Stomach smooth muscle (tissue), 2 donors: Measurements from ENCODE around the gene SLC22A5.

ENCODE experiments used
- H3K27ac ChIP-seq: one replicate; pipeline ENCODE4 v1.7.0; 2013; ENCODE audit warnings: mild to moderate bottlenecking, low read length, inconsistent platforms
- H3K27me3 ChIP-seq, 2 donors: one replicate each; pipeline ENCODE4 v1.7.0; 2013; ENCODE audit warnings: low read length in 2 of 2; ENCODE audit not compliant: insufficient read depth in 2 of 2, control insufficient read depth in 1 of 2
- H3K36me3 ChIP-seq, 2 donors: one replicate each; pipeline ENCODE4 v1.7.0; 2013; ENCODE audit warnings: low read length in 2 of 2; ENCODE audit not compliant: control insufficient read depth in 2 of 2, insufficient read depth in 2 of 2
- H3K4me1 ChIP-seq: one replicate; pipeline ENCODE4 v1.7.0; 2013; ENCODE audit warnings: low read length; ENCODE audit not compliant: control insufficient read depth, insufficient read depth
- H3K4me3 ChIP-seq, 2 donors: one replicate each; pipeline ENCODE4 v1.7.0; 2013; ENCODE audit warnings: low read length in 2 of 2
- H3K9ac ChIP-seq, 2 donors: one replicate each; pipeline ENCODE4 v1.7.0; 2013; ENCODE audit warnings: low read length in 2 of 2, mild to moderate bottlenecking in 1 of 2
- H3K9me3 ChIP-seq, 2 donors: one replicate each; pipeline ENCODE4 v1.7.0; 2013; ENCODE audit warnings: low read length in 2 of 2; ENCODE audit not compliant: control insufficient read depth in 2 of 2
- donor health status: healthy.
- donor health status: Pancreatic carcinoma.

Gene SLC22A5

DNA sequence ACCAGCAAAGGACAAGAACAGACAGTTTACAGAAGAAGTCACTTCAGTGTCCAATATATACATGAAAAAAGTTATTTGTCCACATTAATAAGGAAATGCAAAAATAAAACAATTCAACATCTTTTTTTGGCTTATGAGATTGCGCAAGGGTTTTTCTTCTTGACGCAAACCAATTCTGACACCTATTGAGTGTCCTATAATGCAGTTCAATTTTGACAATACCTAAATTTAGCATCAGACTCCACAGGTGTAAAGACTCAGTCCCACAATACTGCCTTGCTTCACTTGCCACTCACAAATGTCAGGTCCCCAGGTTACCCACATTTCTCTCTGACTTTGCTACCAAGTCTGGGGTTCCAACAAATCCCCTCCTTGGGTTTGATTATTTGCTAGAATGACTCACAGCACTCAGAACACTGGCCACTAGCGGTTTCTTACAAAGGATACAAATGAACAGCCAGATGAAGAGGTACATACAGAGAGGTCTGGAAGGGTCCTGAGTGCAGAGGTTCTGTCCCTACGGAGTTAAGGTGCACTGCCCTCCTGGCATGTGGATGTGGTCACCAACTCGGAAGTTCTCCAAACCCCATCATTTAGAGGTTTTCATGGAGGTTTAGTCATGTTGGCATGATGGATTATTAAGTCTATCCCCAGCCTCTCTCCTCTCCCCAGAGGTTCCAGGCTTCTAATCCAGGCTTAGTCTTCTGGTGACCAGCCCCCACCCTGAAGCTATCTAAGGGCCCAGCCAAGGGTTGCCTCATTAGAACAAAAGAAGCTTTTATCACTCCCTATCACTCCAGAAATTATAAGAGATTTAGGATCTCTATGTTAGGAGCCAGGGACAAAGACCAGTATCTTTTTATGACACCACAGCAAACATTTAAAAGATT is 27.0 kb upstream of the SLC22A5 start:
- Histone ChIP-seq H3K9ac (no peak overlapping the region), H3K27me3 (no peaks in the 10 kb centered on the region), H3K9me3 (no peaks in the 10 kb centered on the region), H3K27ac (no peak overlapping the region), H3K4me1 (no peaks in the 10 kb centered on the region), H3K36me3 (no peaks in the 10 kb centered on the region), H3K4me3 (no peak overlapping the region)

DNA sequence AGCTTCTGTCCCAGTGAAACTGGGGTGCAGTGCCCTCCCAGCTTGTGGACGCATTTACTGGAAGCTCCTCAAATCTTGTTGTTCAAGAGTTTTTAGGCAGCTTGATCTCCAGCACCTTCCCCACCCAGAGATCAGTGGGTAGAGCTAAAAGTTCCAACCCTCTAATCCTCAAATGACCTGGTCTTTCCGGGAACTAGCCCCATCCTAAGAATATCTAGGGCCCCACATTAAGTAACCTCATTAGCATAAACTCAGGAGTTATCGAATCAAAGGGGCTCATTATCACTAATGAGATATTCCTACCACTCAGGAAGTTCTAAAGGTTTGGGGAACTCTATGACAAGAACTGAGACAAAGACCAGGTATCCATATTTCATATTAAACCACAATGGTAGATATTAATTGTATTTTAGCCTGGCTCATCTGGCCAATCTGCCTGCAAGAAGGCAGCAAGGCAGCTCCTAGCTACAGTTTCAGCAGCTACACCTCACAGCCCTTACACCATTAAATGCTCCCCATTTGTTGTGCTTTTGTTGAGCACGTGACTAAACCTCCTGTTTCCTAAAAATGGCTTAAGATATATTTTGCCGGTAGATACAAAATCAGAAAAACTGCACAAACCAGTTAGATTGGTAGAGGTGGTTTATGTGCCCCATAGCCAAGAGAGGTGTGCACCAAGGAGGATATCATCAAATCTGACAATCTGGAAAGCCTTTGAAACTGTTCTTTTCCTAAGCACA is 24.6 kb upstream of the SLC22A5 start:
- no peaks in the 10 kb centered on the region for H3K9me3 ChIP-seq

DNA sequence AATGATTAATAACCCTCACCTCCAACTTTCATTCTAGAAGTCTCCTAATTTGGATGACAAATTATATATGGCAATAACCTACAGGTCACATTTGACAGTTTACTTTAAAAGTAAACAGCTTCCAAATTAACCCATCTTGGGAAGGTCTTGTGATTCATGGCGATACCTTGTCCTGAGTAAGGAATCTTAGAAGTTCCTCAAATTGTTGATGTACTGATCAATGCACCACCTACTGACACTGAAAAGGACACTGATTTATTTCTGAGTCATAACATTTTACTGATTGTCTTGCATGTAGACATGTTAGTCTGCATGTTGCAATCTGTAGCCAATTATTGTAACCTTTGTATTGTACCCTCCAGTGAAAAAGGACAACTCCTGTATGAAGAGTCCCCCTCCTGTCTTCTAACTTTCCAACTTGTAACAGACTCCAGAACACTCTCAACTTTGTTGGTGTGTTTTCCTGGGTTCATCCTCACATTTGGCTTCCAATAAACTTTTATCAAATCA is 16.0 kb upstream of the SLC22A5 start:
- Histone ChIP-seq H3K9ac (no peak overlapping the region), H3K27ac (no peak overlapping the region), H3K4me1 (no peaks in the 10 kb centered on the region), H3K36me3 (peaks cover 0 to 8% of the 10 kb centered on the region in 2 donors), H3K27me3 (no peaks in the 10 kb centered on the region), H3K4me3 (no peak overlapping the region), H3K9me3 (no peaks in the 10 kb centered on the region)

More for the DNA sequence above, 24.6 kb upstream of the SLC22A5 start:
- Histone ChIP-seq H3K4me1 (no peaks in the 10 kb centered on the region), H3K9ac (no peak overlapping the region), H3K4me3 (no peak overlapping the region), H3K27me3 (no peaks in the 10 kb centered on the region), H3K27ac (no peak overlapping the region), H3K36me3 (peaks cover 0 to 5% of the 10 kb centered on the region in 2 donors)

DNA sequence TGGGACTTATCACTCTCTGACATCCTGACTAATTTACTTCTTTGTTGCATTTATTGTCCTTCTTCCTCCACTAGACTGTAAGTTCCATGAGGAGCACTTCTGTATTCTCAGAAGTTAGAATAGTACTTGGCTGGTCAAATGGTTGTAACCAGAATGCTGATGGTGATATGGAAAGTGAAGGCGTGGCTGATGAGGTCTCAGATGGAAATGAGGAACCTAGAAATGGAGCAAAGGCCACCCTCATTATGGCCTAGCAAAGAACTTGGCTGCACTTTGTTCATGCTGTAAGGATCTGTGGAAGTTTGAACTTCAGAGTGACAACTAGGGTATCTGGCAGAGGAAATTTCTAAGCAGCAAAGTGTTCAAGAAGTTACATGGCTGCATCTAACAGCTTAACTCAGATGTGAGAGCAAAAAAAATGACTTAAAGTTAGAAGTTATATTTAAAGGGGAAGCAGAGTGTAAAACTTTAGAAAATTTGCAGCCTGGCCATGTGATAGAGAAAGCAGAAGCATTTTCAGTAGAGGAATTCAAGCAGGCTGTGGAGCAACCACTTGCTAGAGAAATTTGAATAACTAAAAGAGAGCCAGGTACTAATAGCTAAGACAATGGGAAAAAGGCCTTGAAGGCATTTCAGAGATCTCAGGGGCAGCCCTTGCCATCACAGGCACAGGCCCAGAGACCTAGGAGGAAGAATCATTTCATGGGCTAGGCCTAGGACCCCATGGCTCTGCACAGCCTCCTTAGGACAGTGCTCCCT is 14.9 kb upstream of the SLC22A5 start:
- H3K36me3 ChIP-seq = peaks cover 4 to 5% of the 10 kb centered on the region in 2 donors
- H3K4me3 ChIP-seq = no peak overlapping the region
- no peaks in the 10 kb centered on the region for H3K27me3 ChIP-seq
- H3K4me1 ChIP-seq = no peaks in the 10 kb centered on the region
- H3K9me3 ChIP-seq = no peaks in the 10 kb centered on the region
- H3K27ac ChIP-seq = no peak overlapping the region
- no peak overlapping the region for H3K9ac ChIP-seq

DNA sequence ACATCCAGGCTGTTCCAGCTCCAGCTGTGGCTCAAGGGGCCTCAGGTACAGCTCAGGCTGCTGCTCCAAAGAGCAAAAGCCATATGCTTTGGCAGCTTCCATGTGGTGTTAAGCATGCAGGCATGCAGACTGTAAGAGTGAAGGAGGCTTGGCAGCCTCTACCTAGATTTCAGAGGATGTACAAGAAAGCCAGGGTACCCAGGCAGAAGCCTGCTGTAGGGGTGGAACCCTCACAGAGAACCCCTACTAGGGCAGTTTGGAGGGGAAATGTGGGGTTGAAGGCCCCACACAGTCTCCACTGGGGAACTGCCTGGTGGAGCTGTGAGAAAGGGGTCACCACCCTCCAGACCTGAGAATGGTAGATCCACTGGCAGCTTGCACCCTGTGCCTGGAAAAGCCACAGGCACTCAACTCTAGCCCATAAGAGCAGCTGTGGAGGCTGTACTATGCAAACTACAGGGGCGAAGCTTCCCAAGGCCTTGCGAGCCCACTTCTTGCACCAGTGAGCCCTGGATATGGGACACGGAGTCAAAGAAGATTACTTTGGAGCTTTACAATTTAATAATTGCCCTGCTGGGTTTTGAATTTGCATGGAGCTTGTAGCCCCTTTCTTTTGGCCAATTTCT is 14.3 kb upstream of the SLC22A5 start:
- H3K27me3 ChIP-seq = no peaks in the 10 kb centered on the region
- no peaks in the 10 kb centered on the region for H3K4me1 ChIP-seq
- no peak overlapping the region for H3K9ac ChIP-seq
- H3K36me3 ChIP-seq = peaks cover 3 to 5% of the 10 kb centered on the region in 2 donors
- H3K27ac ChIP-seq = no peak overlapping the region
- no peak overlapping the region for H3K4me3 ChIP-seq
- no peaks in the 10 kb centered on the region for H3K9me3 ChIP-seq

DNA sequence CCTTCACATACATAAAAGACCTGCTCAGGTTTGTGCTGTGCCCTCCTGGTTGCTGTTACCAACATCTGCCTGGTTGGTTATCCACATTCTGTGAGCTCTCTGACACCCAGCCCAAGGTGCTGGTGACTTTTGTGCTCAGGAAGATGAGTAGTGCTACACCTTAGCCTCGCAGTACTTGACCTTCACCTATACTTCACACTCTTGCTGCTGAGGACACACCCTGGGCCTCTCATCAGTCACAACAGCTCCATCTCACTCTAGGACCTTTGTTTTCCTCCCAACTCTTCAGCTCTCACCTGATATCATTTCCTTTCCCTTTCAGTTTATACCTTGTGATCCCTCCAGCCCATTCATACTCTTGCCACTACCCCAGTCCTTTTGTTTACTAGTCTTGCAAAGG is 10.7 kb upstream of the SLC22A5 start:
- no peak overlapping the region for H3K4me3 ChIP-seq
- no peaks in the 10 kb centered on the region for H3K9me3 ChIP-seq
- H3K4me1 ChIP-seq = no peaks in the 10 kb centered on the region
- no peak overlapping the region for H3K27ac ChIP-seq
- H3K27me3 ChIP-seq = no peaks in the 10 kb centered on the region
- peaks cover 0 to 5% of the 10 kb centered on the region in 2 donors for H3K36me3 ChIP-seq
- no peak overlapping the region for H3K9ac ChIP-seq

DNA sequence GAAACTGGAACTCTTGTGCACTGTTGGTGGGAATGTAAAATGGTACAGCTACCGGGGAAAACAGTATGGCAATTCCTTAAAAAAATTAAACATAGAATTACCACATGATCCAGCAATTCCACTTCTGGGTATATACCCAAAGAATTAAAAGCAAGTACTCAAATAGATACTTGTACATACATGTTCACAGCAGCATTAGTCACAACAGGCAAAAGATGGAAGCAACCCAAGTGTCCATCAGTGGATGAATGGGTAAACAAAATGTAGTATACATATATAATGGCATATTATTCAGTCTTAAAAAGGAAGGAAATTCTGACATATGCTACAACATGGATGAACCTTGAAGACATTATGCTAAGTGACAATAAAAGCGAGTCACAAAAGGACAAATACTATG is 7.4 kb upstream of the SLC22A5 start:
- Histone ChIP-seq H3K4me3 (no peak overlapping the region), H3K27ac (no peak overlapping the region), H3K27me3 (no peaks in the 10 kb centered on the region), H3K4me1 (no peaks in the 10 kb centered on the region), H3K36me3 (peaks cover 7 to 8% of the 10 kb centered on the region in 2 donors), H3K9me3 (no peaks in the 10 kb centered on the region), H3K9ac (no peak overlapping the region)

DNA sequence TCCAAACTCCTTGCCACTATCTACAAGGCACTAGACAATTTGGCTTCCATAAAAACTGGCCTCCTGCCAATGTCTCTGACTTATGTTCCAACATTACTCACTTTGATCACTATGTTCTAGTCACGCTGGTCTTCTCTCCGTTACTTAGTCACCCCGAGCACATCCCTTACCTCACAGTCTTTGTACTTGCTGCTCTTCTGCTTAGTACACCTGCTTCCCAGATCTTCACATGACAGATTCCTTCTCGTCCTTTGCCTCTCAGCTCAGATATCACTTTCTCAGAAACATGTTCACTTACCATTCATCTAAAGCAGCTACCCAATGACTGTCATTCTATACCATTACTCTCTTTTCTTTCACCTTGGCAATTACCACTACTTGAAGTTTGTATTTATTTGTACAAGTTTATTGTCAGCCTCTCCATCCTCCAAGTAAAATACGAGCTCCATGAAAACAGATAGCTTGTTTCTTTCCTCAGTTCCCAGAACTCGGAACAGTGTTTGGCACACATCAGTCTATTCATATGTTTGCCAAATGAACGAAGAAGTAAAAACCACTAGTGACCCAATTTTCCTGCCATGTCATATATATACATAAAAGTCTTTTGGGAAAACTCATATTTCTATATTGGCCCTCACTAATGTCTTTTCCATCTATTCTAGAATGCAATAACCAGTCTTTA is 5.9 kb upstream of the SLC22A5 start:
- Histone ChIP-seq H3K9me3 (no peaks in the 10 kb centered on the region), H3K27ac (no peak overlapping the region), H3K27me3 (no peaks in the 10 kb centered on the region), H3K4me1 (no peaks in the 10 kb centered on the region), H3K36me3 (peaks cover 7 to 8% of the 10 kb centered on the region in 2 donors), H3K9ac (peak overlapping the region in 1 of 2 donors; percentile 10), H3K4me3 (no peak overlapping the region)

DNA sequence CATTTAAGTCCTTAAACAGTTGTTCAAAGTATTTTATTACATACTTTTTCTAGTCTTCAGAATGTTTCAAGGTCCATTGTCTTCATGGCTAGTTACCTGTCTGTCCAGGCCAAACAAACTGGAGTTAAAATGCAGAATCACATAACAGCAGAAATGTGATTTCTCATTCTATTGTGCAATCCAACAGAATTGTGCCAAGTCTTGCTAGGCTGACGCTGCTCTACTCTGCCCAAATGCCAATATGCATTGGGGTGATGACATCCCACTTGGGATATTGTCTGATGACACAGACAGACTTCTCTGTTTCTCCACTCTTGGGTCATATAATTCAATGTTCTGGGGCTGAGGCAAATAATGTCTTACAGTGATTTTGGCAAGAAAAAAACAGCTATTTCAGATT is 5.2 kb upstream of the SLC22A5 start:
- no peaks in the 10 kb centered on the region for H3K4me1 ChIP-seq

More for the DNA sequence above, 5.2 kb upstream of the SLC22A5 start:
- Histone ChIP-seq H3K27ac (no peak overlapping the region), H3K36me3 (peaks cover 6 to 7% of the 10 kb centered on the region in 2 donors), H3K27me3 (no peaks in the 10 kb centered on the region), H3K9ac (no peak overlapping the region), H3K4me3 (no peak overlapping the region), H3K9me3 (no peaks in the 10 kb centered on the region)
